Body of pancreas (tissue), 4 donors: ENCODE results near the gene PSMA2. TPM values are rescaled to one million over a fixed set of nuclear protein-coding genes. Genes with fewer than 3 reads are reported as not detected.
A peak's percentile ranks its signal among the peaks of the same experiment; 100 is the strongest.

Experiments
- ATAC-seq: fragments of 150-250 bp; one replicate; pipeline ENCODE4 v1.9.1; 2016
- DNase-seq, 4 donors: peaks; one replicate each; pipeline ENCODE4 v3.0.0-alpha.2; 2019
- H3K27ac ChIP-seq, 4 donors: fragments of 200-600 bp; sonication (generic); 1 replicate in 3 of 4; 2 replicates in 1 of 4; pipeline versions ENCODE4 v1.5.1 to v1.6.1; 2016 to 2019; ENCODE audit warnings: mild to moderate bottlenecking in 1 of 4, mixed read lengths in 1 of 4, moderate library complexity in 1 of 4
- H3K27me3 ChIP-seq, 2 donors: fragments of 200-600 bp; sonication (generic); one replicate each; pipeline ENCODE4 v1.6.0; 2016; ENCODE audit warnings: mild to moderate bottlenecking in 1 of 2
- H3K36me3 ChIP-seq, 2 donors: fragments of 200-600 bp; sonication (generic); replicated peaks in 1 of 2; 2 replicates each; pipeline ENCODE4 v1.5.1; 2016; ENCODE audit warnings: low read depth in 2 of 2; ENCODE audit not compliant: insufficient read depth in 1 of 2
- H3K4me1 ChIP-seq: fragments of 200-600 bp; sonication (generic); one replicate; pipeline ENCODE4 v1.6.0; 2016
- H3K4me3 ChIP-seq, 2 donors: fragments of 200-600 bp; sonication (generic); 1 replicate in 1 of 2; 2 replicates in 1 of 2; pipeline ENCODE4 v1.5.1; 2016 to 2019
- H3K9me3 ChIP-seq, 3 donors: fragments of 200-600 bp; sonication (generic); 1 replicate in 2 of 3; 2 replicates in 1 of 3; pipeline ENCODE4 v1.5.1; 2016
- POLR2A ChIP-seq, 3 donors: fragments of 450-650 bp; IDR thresholded peaks; one replicate each; pipeline ENCODE4 v1.6.1; 2016; ENCODE audit warnings: antibody characterized with exemption in 3 of 3, mild to moderate bottlenecking in 2 of 3
- WGBS, 2 donors: methylation state at CpG; one replicate each; pipeline ENCODE4 v1.1.5; 2017; 5-methylcytosine and 5-hydroxymethylcytosine counted together
- intact Hi-C: fragments of 100-400 bp; cut with DNase I; formaldehyde crosslinking; loops from one replicate; pipeline ENCODE4 v1.15.1; 2023
- total RNA-seq, 2 donors: library from RNA; depleted of rRNA; stranded (reverse); fragments of >200 nt; gene quantifications; one replicate each; pipeline ENCODE4 v1.1.0, GENCODE V29; 2016
- TF ChIP-seq, protein P1 (sequence below), 7 experiments: fragments of 450-650 bp in 4 of 7; fragments of 200-600 bp in 3 of 7; sonication (generic) in 3 of 7; IDR thresholded peaks; one replicate each; pipeline ENCODE4 v1.5.1; 2016 to 2019; ENCODE audit warnings: antibody characterized with exemption in 7 of 7

Gene PSMA2
- total RNA-seq, 2 donors from 2014 or later: 28.0 to 32.7 TPM

DNA sequence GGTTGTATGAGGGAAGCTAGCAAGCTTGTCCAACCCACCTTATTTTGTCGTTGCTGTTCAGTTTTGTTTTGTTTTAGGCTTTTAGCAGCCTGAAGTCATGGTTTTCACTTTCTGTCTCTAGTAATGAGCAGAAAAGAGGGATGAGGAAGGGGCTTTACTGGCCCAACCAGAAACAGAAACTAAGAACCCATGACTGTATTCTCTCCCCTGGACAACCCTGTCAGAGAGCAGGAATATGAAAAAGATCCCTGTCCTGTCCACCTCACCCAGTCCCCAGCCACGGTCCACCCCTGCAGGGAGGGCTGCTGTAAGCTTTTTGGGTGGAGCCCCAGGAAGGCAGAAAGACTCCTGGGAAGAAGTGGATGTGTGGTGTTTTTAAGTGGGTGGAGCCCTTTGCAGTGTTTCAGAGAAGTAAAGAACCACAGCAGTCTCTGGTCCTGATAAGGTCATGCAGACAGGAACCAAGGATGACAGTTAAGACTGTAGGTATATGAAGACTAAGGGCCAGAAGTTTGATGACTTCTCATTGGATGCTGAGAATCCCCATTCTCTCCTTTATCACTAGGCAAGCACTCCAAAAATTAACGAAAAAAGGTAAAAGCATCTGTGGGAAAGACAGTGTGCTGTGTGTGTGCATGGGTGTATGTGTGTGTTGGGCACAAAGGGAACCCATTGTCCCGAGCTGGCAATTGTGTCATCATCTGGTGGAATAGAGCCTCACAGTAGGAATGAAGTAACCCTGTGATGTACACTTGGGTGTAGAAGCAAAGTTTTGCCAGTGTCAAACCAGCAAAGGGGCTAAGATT lies 14.1 kb upstream of the PSMA2 start:
- H3K9me3 ChIP-seq: no peaks in the 10 kb centered on the region
- no peaks in the 10 kb centered on the region for H3K27me3 ChIP-seq
- TF ChIP-seq, protein P1, sequence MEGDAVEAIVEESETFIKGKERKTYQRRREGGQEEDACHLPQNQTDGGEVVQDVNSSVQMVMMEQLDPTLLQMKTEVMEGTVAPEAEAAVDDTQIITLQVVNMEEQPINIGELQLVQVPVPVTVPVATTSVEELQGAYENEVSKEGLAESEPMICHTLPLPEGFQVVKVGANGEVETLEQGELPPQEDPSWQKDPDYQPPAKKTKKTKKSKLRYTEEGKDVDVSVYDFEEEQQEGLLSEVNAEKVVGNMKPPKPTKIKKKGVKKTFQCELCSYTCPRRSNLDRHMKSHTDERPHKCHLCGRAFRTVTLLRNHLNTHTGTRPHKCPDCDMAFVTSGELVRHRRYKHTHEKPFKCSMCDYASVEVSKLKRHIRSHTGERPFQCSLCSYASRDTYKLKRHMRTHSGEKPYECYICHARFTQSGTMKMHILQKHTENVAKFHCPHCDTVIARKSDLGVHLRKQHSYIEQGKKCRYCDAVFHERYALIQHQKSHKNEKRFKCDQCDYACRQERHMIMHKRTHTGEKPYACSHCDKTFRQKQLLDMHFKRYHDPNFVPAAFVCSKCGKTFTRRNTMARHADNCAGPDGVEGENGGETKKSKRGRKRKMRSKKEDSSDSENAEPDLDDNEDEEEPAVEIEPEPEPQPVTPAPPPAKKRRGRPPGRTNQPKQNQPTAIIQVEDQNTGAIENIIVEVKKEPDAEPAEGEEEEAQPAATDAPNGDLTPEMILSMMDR (IDR thresholded peaks at IDR 0.05): no peak
- TF ChIP-seq POLR2A (IDR thresholded peaks at IDR 0.05): no peak
- intact Hi-C loops: no loop called here
- no peaks in the 10 kb centered on the region for H3K4me1 ChIP-seq
- 21 to 42% methylated on average over 4 of the region's 4 CpGs for WGBS, 2 donors
- H3K36me3 ChIP-seq: no peaks in the 10 kb centered on the region
- no peak for DNase-seq
- no peak for ATAC-seq
- no peak overlapping the region for H3K4me3 ChIP-seq
- H3K27ac ChIP-seq: no peak overlapping the region

DNA sequence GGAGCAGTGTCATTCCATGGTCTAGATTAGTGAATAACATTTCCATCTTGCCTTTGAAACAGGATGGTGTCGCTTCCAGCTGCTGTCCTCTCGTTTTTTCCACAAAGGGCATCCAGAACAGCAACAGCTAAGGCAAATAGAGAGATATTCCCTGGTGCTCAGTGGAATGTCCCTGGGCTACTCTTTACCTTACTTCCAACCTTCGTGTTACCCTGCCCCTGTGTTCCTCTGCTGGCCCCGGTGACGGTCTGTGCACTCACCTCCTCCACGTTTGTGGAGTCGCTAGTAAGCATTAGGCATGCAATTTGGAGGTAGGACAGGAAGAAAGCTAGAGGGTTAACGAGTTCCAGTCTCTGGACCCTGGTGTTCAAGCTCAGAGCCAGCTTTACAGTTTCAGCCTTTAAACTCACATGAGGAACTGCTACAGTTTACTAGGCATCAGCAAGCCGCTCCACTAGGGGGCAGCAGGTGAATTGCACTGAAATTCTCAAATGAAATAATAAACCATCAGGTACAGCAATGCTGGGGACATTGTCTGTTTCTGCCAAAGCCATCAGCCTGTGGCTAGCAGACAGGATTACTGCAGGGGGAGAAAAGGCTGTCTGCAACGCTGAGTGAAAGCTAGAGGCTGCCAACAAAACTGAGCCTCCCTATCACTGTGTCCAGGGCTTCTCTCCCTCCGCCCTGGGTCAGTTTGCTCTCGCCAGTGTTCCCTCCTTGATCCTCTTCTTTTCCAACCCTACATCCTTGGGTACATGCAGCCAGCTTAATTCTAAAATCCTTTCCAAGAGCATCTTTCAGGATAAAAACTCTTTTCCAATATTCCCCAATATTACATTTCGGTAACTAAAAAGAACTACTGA lies 9.2 kb upstream of the PSMA2 start:
- Histone ChIP-seq H3K9me3 (no peaks in the 10 kb centered on the region), H3K36me3 (peaks cover 0 to 5% of the 10 kb centered on the region in 2 donors), H3K4me3 (no peak overlapping the region), H3K27ac (no peak overlapping the region), H3K4me1 (no peaks in the 10 kb centered on the region), H3K27me3 (no peaks in the 10 kb centered on the region)
- WGBS, 2 donors: 47 to 54% methylated on average over 13 of the region's 13 CpGs
- no peak for TF ChIP-seq POLR2A (IDR thresholded peaks at IDR 0.05)
- TF ChIP-seq, protein P1 (IDR thresholded peaks at IDR 0.05): peak; percentile 73 to 89 (median 78)
- intact Hi-C loops: no loop called here
- DNase-seq (peak; percentile 74 to 89 (median 83)), ATAC-seq (peak; percentile 81)

DNA sequence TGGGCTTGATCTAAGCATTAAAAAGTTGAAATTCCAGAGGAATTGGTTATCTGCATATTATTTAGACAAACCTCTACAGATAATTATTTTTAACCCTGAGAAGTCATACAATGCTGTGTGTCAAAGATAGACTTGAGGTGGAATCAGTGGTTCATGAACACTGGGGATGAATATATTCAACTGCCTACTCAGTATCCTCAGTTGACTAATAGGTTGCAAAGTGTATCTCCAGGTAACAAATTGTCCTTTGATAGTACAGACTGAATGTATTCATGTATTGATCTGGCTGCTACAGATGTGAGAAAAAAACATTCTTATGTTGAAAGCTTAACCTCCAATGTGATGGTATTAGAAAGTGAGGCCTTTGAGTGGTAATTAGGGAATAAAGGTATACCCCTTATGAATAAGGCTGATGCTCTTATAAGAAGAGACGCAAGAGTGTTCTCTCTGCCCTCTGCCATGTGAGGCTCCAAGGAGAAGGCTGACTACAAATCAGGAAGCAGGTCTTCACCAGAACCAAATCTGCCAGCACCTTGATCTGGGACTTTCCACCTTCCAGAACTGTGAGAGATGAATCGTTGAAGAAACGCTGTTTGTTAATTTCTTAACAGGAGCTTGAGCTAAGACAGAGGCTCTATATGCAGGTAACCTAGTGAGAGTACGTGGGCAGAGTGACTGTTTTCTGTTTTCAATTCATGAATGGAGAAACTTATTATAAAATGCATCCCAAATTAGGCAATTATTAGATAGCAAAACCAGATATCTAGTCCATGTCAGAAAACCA lies 7.7 kb upstream of the PSMA2 start:
- Histone ChIP-seq H3K36me3 (peaks cover 0 to 13% of the 10 kb centered on the region in 2 donors), H3K4me1 (peaks cover 3% of the 10 kb centered on the region), H3K4me3 (no peak overlapping the region), H3K27me3 (no peaks in the 10 kb centered on the region), H3K27ac (no peak overlapping the region), H3K9me3 (no peaks in the 10 kb centered on the region)
- WGBS, 2 donors: 63 to 79% methylated on average over 4 of the region's 4 CpGs
- intact Hi-C loops: no loop called here
- no peak for ATAC-seq
- DNase-seq: no peak
- no peak for TF ChIP-seq POLR2A (IDR thresholded peaks at IDR 0.05)
- TF ChIP-seq, protein P1 (IDR thresholded peaks at IDR 0.05): no peak

DNA sequence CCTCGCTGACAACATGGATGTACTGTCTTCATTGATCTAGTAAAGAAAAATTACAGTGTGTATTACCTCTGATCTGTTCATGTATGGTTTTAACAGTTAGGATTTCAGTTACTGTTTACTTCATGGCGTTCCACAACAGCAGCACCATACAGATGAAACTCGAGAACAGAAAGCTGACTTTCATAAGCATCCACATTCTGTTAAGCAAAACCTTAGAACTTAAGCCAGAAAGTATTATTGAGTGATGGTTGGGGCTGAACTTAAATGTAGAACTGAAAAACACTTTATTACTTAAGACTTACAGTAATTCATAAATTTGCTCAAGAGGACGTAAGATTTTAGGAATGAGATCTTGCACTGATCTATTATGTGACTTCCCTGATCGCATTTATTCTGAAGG lies 3.9 kb upstream of the PSMA2 start:
- TF ChIP-seq, protein P1 (IDR thresholded peaks at IDR 0.05): no peak
- no peak overlapping the region for H3K27ac ChIP-seq
- no peaks in the 10 kb centered on the region for H3K27me3 ChIP-seq
- H3K9me3 ChIP-seq: no peaks in the 10 kb centered on the region
- peaks cover 0 to 13% of the 10 kb centered on the region in 2 donors for H3K36me3 ChIP-seq
- H3K4me3 ChIP-seq: no peak overlapping the region
- no peak for DNase-seq
- WGBS, 2 donors: 87 to 92% methylated on average over 5 of the region's 5 CpGs
- peaks cover 23% of the 10 kb centered on the region for H3K4me1 ChIP-seq
- no peak for ATAC-seq
- intact Hi-C loops: no loop called here
